HCT116 (cell line): ENCODE data around the gene HBB. TPM values are rescaled to one million over a fixed set of nuclear protein-coding genes. Genes with fewer than 3 reads are reported as not detected.

Source experiments
- ATAC-seq: fragments of 200-7000 bp; cut with Tn5 transposase; 2 replicates; pipeline ENCODE4 v1.9.1; 2020; ENCODE audit warnings: mild to moderate bottlenecking, moderate library complexity
- BruUV-seq: library from RNA; stranded (reverse); fragments of 400-500 nt; replicated peaks from 2 replicates; lab custom pipeline; 2021; lab: Mats Ljungman, UMichigan
- CTCF ChIA-PET: fragments of 300-600 bp; sonication (Branson Sonifier 250); formaldehyde crosslinking; loops from one replicate; lab custom pipeline; 2021; ENCODE audit warnings: antibody characterized with exemption; lab: Charles Lee
- POLR2A ChIA-PET: fragments of 300-600, 350-600 bp; sonication (Branson Sonifier 250); formaldehyde crosslinking; loops from one replicate; lab custom pipeline; 2021; ENCODE audit warnings: antibody characterized with exemption; lab: Charles Lee
- RAD21 ChIA-PET, 2 experiments: fragments of 300-600 bp; sonication (Branson Sonifier 250); formaldehyde crosslinking; loops; one replicate each; lab custom pipeline; 2023; ENCODE audit warnings: low total read pairs in 2 of 2; ENCODE audit not compliant: uncharacterized antibody in 2 of 2, unreplicated experiment in 2 of 2, low non-redundant PET in 1 of 2; lab: Charles Lee
- DNase-seq: peaks from one replicate; pipeline ENCODE4 v3.0.0-alpha.2; 2010; ENCODE audit warnings: low read depth, low spot score
- H2AFZ ChIP-seq: fragments of 200-600 bp; shearing (Covaris generic), sonication (generic); 2 replicates; pipeline ENCODE4 v1.6.1; 2017; ENCODE audit warnings: low read depth, mixed run types, mixed read lengths, antibody characterized with exemption, low read length; ENCODE audit not compliant: poor library complexity, severe bottlenecking
- H3K27ac ChIP-seq: 2 replicates; pipeline ENCODE4 v1.5.1; 2012; ENCODE audit warnings: low read depth, low read length
- H3K27me3 ChIP-seq: fragments of 200-600 bp; sonication (generic); 2 replicates; pipeline ENCODE4 v1.6.1; 2016; ENCODE audit warnings: mixed run types, low read length, mixed read lengths; ENCODE audit not compliant: insufficient read depth
- H3K36me3 ChIP-seq, 2 experiments: fragments of 200-500 bp in 1 of 2; fragments of 200-600 bp in 1 of 2; sonication (Bioruptor generic) in 1 of 2; sonication (generic) in 1 of 2; 2 replicates each; pipeline versions ENCODE4 v1.5.1 to v1.6.1; 2014 to 2016; ENCODE audit warnings: low read length in 2 of 2, inconsistent platforms in 1 of 2, mixed read lengths in 1 of 2, mixed run types in 1 of 2; ENCODE audit not compliant: insufficient read depth in 2 of 2, control insufficient read depth in 1 of 2
- H3K4me1 ChIP-seq, 2 experiments: fragments of 200-600 bp in 1 of 2; sonication (generic) in 1 of 2; 2 replicates each; pipeline versions ENCODE4 v1.5.1 to v1.6.1; 2012 to 2017; ENCODE audit warnings: low read length in 2 of 2, inconsistent platforms in 1 of 2, mild to moderate bottlenecking in 1 of 2, mixed read lengths in 1 of 2, mixed run types in 1 of 2, moderate library complexity in 1 of 2; ENCODE audit not compliant: insufficient read depth in 2 of 2, control insufficient read depth in 1 of 2
- H3K4me2 ChIP-seq: fragments of 200-600 bp; sonication (generic); 2 replicates; pipeline ENCODE4 v1.6.1; 2017; ENCODE audit warnings: mixed run types, low read length, mixed read lengths
- H3K4me3 ChIP-seq, 2 experiments: fragments of 200-600 bp in 1 of 2; sonication (generic) in 1 of 2; replicated peaks in 1 of 2; 2 replicates each; pipeline ENCODE4 v1.5.1; 2011 to 2016; ENCODE audit warnings: low read length in 2 of 2, control low read depth in 1 of 2, low read depth in 1 of 2, mild to moderate bottlenecking in 1 of 2, mixed read lengths in 1 of 2, mixed run types in 1 of 2
- H3K79me2 ChIP-seq: fragments of 200-600 bp; sonication (generic); 2 replicates; pipeline ENCODE4 v1.6.1; 2017; ENCODE audit warnings: mild to moderate bottlenecking, mixed run types, low read length, moderate library complexity, mixed read lengths; ENCODE audit not compliant: insufficient read depth
- H3K9ac ChIP-seq: fragments of 200-600 bp; sonication (generic); 2 replicates; pipeline ENCODE4 v1.6.1; 2016; ENCODE audit warnings: low read length, mixed read lengths
- H3K9me2 ChIP-seq: fragments of 200-600 bp; sonication (generic), shearing (Covaris generic); 2 replicates; pipeline ENCODE4 v1.6.1; 2017; ENCODE audit warnings: mixed run types, mild to moderate bottlenecking, moderate library complexity; ENCODE audit not compliant: insufficient read depth
- H3K9me3 ChIP-seq, 2 experiments: fragments of 200-500 bp in 1 of 2; fragments of 200-600 bp in 1 of 2; sonication (Bioruptor generic) in 1 of 2; sonication (generic) in 1 of 2; 2 replicates each; pipeline ENCODE4 v1.6.1; 2014 to 2017; ENCODE audit warnings: low read length in 2 of 2, mixed read lengths in 2 of 2, inconsistent platforms in 1 of 2, low read depth in 1 of 2, mild to moderate bottlenecking in 1 of 2, mixed run types in 1 of 2, moderate library complexity in 1 of 2; ENCODE audit not compliant: control insufficient read depth in 1 of 2, insufficient read depth in 1 of 2
- H4K20me1 ChIP-seq: fragments of 200-600 bp; sonication (generic), shearing (Covaris generic); 2 replicates; pipeline ENCODE4 v1.6.1; 2017; ENCODE audit warnings: mixed run types, mild to moderate bottlenecking, moderate library complexity; ENCODE audit not compliant: insufficient read depth
- CBX3 ChIP-seq: IDR thresholded peaks from 2 replicates; pipeline ENCODE4 v1.6.1; 2012; ENCODE audit warnings: low read depth
- EGR1 ChIP-seq: IDR thresholded peaks from 2 replicates; pipeline ENCODE4 v1.6.1; 2012; ENCODE audit warnings: low read depth
- POLR2AphosphoS5 ChIP-seq: IDR thresholded peaks from 2 replicates; pipeline ENCODE4 v1.6.1; 2011; ENCODE audit warnings: mild to moderate bottlenecking, low read depth, low read length, moderate library complexity
- RAD21 ChIP-seq: IDR thresholded peaks from 2 replicates; pipeline ENCODE4 v1.6.1; 2012; ENCODE audit warnings: low read depth, mild to moderate bottlenecking
- SIN3A ChIP-seq: IDR thresholded peaks from 2 replicates; pipeline ENCODE4 v1.6.1; 2012; ENCODE audit warnings: low read depth
- SP1 ChIP-seq: IDR thresholded peaks from 2 replicates; pipeline ENCODE4 v1.6.1; 2012; ENCODE audit warnings: low read depth
- ZFX ChIP-seq: fragments of 450-650 bp; IDR thresholded peaks from 2 replicates; pipeline ENCODE4 v1.6.1; 2017
- ZNF274 ChIP-seq: fragments of 200-500 bp; sonication (Bioruptor generic); IDR thresholded peaks from 2 replicates; pipeline ENCODE4 v1.6.1; 2014; ENCODE audit warnings: mild to moderate bottlenecking, low read depth, low read length, inconsistent platforms
- intact Hi-C: fragments of 100-400 bp; cut with micrococcal nuclease; formaldehyde crosslinking; loops from 2 replicates; pipeline ENCODE4 v1.10.0; 2022
- total RNA-seq: library from RNA; stranded (reverse); gene quantifications from one replicate; pipeline ENCODE4 v1.2.1, GENCODE V29; 2021; ENCODE audit not compliant: unreplicated experiment
- TF ChIP-seq, protein P1 (sequence below): IDR thresholded peaks from 2 replicates; pipeline ENCODE4 v1.6.1; 2011; ENCODE audit warnings: mild to moderate bottlenecking, low read length, moderate library complexity; ENCODE audit not compliant: insufficient replicate concordance; ENCODE audit errors: extremely low read depth
- TF ChIP-seq, protein P2 (sequence below), 3 experiments: fragments of 200-600 bp in 1 of 3; sonication (generic) in 1 of 3; IDR thresholded peaks in 2 of 3; conservative IDR thresholded peaks in 1 of 3; 2 replicates each; pipeline ENCODE4 v1.5.1; 2012 to 2017; ENCODE audit warnings: low read depth in 2 of 3, low read length in 2 of 3, antibody characterized with exemption in 1 of 3, borderline replicate concordance in 1 of 3, control low read depth in 1 of 3, mild to moderate bottlenecking in 1 of 3, mixed read lengths in 1 of 3, mixed run types in 1 of 3, moderate library complexity in 1 of 3; ENCODE audit not compliant: insufficient read depth in 1 of 3

HBB gene
- total RNA-seq, 1 experiment from 2014 or later: not detected

DNA sequence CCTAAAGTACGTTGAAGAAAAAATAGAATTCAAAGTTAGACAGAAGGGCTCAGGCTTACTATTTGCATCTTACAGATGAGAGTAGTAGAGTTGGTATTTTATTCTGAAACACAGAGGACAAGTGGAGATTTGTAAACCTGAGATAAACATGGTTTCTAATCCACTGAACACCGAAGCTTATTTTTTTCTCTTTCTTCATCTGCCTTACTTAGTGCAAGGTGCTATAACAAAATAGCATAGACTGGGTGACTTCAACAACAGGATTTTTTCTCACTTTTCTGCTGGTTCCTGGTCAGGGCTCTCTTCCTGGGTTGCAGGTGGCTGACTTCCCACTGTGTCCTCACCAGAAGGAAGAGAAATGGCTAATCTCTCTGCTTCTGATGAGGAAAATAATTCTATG is 24.9 kb upstream of the HBB start:
- no peak for TF ChIP-seq SP1
- TF ChIP-seq, protein P1, sequence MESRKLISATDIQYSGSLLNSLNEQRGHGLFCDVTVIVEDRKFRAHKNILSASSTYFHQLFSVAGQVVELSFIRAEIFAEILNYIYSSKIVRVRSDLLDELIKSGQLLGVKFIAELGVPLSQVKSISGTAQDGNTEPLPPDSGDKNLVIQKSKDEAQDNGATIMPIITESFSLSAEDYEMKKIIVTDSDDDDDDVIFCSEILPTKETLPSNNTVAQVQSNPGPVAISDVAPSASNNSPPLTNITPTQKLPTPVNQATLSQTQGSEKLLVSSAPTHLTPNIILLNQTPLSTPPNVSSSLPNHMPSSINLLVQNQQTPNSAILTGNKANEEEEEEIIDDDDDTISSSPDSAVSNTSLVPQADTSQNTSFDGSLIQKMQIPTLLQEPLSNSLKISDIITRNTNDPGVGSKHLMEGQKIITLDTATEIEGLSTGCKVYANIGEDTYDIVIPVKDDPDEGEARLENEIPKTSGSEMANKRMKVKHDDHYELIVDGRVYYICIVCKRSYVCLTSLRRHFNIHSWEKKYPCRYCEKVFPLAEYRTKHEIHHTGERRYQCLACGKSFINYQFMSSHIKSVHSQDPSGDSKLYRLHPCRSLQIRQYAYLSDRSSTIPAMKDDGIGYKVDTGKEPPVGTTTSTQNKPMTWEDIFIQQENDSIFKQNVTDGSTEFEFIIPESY: no peak
- TF ChIP-seq SIN3A: no peak
- TF ChIP-seq, protein P2, sequence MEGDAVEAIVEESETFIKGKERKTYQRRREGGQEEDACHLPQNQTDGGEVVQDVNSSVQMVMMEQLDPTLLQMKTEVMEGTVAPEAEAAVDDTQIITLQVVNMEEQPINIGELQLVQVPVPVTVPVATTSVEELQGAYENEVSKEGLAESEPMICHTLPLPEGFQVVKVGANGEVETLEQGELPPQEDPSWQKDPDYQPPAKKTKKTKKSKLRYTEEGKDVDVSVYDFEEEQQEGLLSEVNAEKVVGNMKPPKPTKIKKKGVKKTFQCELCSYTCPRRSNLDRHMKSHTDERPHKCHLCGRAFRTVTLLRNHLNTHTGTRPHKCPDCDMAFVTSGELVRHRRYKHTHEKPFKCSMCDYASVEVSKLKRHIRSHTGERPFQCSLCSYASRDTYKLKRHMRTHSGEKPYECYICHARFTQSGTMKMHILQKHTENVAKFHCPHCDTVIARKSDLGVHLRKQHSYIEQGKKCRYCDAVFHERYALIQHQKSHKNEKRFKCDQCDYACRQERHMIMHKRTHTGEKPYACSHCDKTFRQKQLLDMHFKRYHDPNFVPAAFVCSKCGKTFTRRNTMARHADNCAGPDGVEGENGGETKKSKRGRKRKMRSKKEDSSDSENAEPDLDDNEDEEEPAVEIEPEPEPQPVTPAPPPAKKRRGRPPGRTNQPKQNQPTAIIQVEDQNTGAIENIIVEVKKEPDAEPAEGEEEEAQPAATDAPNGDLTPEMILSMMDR (IDR thresholded peaks at IDR 0.05 in 2 of 3, conservative IDR thresholded peaks at IDR 0.05 in 1 of 3; ENCODE audit: borderline replicate concordance in 1 of 3, insufficient read depth in 1 of 3, low read depth in 2 of 3, low read length in 2 of 3): no peak
- no peak for TF ChIP-seq CBX3
- TF ChIP-seq ZFX: no peak
- no peak for TF ChIP-seq RAD21
- no peak for TF ChIP-seq ZNF274
- TF ChIP-seq EGR1: no peak
- no peak for TF ChIP-seq POLR2AphosphoS5
- TF ChIP-seq, all 23 proteins: peak for 0

More for the DNA sequence above, 24.9 kb upstream of the HBB start:
- H2AFZ ChIP-seq: no peak overlapping the region
- H3K9ac ChIP-seq: no peak overlapping the region
- H3K27ac ChIP-seq: no peak overlapping the region
- peaks cover 27% of the 10 kb centered on the region for H3K27me3 ChIP-seq
- H3K36me3 ChIP-seq: no peaks in the 10 kb centered on the region
- intact Hi-C loops: no loop called here
- ChIA-PET CTCF (no interaction called here), POLR2A (no interaction called here), RAD21 (no interaction called here)
- H3K4me2 ChIP-seq: no peak overlapping the region
- no peaks in the 10 kb centered on the region for H3K4me1 ChIP-seq
- BruUV-seq: no TSS peak
- H4K20me1 ChIP-seq: no peaks in the 10 kb centered on the region
- no peaks in the 10 kb centered on the region for H3K9me2 ChIP-seq
- H3K9me3 ChIP-seq: no peaks in the 10 kb centered on the region
- no peak for ATAC-seq
- no peak overlapping the region for H3K4me3 ChIP-seq
- no peak for DNase-seq
- H3K79me2 ChIP-seq: no peaks in the 10 kb centered on the region
